ENCODE measurements around the gene PODN.

GRCh38 chr1:53114090-53114489 is 52.1 kb downstream of the PODN start:
- no peak for TF ChIP-seq GATA3 (IDR thresholded peaks at IDR 0.05; ENCODE audit: low read depth, low read length)
- TF ChIP-seq GATA2 (IDR thresholded peaks at IDR 0.05; ENCODE audit: low read depth, low read length): no peak

Data from SH-SY5Y (cell line).